ENCODE data around the gene STK11.

DNA sequence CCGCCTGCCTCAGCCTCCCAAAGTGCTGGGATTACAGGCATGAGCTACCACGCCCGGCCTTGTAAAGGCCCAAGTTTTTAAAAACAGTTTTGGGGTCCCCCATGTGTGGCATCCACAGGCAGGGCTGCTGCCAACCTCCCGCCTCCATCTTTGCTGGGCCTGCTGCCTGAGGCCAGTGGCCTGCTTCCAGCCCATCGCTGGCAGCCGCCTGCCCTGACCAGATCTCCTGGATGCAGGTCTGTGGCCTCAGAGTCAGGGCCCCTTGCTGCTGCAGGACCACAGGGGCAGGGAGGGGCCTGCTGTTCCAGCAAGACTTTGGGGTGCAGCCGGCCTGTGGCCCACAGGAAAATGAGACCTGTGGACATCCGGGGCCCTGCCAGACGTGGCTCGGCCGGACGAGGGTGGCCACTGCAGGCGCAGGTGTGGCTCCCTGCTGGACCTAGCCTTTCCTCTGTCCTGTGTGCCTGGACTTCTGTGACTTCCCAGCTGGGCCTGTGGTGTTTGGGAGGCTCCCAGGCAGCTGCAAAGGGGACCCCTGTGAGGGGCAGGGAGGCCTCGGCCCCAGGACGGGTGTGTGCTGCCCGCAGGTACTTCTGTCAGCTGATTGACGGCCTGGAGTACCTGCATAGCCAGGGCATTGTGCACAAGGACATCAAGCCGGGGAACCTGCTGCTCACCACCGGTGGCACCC lies 14.4 kb downstream of the STK11 start:
- TF ChIP-seq, protein P1, sequence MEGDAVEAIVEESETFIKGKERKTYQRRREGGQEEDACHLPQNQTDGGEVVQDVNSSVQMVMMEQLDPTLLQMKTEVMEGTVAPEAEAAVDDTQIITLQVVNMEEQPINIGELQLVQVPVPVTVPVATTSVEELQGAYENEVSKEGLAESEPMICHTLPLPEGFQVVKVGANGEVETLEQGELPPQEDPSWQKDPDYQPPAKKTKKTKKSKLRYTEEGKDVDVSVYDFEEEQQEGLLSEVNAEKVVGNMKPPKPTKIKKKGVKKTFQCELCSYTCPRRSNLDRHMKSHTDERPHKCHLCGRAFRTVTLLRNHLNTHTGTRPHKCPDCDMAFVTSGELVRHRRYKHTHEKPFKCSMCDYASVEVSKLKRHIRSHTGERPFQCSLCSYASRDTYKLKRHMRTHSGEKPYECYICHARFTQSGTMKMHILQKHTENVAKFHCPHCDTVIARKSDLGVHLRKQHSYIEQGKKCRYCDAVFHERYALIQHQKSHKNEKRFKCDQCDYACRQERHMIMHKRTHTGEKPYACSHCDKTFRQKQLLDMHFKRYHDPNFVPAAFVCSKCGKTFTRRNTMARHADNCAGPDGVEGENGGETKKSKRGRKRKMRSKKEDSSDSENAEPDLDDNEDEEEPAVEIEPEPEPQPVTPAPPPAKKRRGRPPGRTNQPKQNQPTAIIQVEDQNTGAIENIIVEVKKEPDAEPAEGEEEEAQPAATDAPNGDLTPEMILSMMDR (IDR thresholded peaks at IDR 0.05; ENCODE audit: insufficient read depth, low read depth, low read length), result no peak
- no peak for TF ChIP-seq EZH2 (IDR thresholded peaks at IDR 0.05; ENCODE audit: insufficient read depth, low read length)
